Panc1 (cell line): Measurements from ENCODE around the gene SKP1.

Experiments
- POLR2AphosphoS5 ChIP-seq: IDR thresholded peaks from 2 replicates; pipeline ENCODE4 v1.6.1; 2012; ENCODE audit warnings: mild to moderate bottlenecking, low read depth, low read length, moderate library complexity
- SIN3A ChIP-seq: IDR thresholded peaks from 2 replicates; pipeline ENCODE4 v1.6.1; 2012; ENCODE audit warnings: low read depth, mild to moderate bottlenecking, low read length, moderate library complexity, borderline replicate concordance; ENCODE audit not compliant: insufficient read depth
- TCF7L2 ChIP-seq: IDR thresholded peaks from 2 replicates; pipeline ENCODE4 v1.6.1; 2011; ENCODE audit warnings: mild to moderate bottlenecking, low read depth, low read length, inconsistent platforms
- TF ChIP-seq, protein P1 (sequence below): fragments of 450-650 bp; IDR thresholded peaks from 2 replicates; pipeline ENCODE4 v1.5.1; 2017; ENCODE audit warnings: mild to moderate bottlenecking
- TF ChIP-seq, protein P2 (sequence below), 2 experiments: IDR thresholded peaks; 2 replicates each; pipeline ENCODE4 v1.6.1; 2011 to 2012; ENCODE audit warnings: low read depth in 2 of 2, control low read depth in 1 of 2, low read length in 1 of 2, mild to moderate bottlenecking in 1 of 2, moderate library complexity in 1 of 2; ENCODE audit not compliant: insufficient read depth in 1 of 2

DNA sequence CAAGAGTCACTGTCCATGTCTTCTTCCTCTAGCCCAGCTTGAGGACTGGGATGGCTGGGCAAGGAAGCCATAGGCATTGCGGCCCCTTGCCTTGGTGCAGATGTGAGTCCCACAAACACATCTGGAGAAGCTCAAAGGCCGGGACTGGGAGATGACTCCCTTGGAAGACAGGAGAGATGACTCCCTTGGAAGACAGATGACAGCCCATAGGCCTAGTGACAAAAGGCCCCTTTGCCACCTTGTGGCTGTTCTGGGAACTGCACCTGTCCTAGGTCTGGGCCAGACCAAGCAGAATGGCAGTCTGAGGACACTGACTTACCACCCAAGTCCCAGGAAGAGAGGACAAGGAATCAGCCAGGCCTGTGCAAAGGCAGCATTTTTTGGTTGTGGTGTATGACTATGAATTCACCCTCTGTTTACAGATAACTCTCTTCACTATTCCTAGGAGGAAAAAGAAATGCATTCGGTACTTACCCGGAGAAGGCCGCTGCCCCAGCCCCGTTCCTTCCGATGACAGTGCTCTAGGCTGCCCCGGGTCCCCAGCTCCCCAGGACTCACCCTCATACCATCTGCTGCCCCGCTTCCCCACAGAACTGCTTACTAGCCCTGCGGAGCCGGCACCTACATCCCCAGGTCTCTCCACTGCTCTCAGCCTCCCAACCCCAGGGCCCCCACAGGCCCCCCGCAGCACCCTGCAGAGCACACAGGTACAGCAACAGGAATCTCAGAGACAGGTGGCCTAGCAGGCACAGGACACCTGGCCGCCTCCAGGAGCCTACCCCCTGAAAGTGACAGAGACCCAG, 30.8 kb downstream of the SKP1 start:
- TF ChIP-seq, protein P1, sequence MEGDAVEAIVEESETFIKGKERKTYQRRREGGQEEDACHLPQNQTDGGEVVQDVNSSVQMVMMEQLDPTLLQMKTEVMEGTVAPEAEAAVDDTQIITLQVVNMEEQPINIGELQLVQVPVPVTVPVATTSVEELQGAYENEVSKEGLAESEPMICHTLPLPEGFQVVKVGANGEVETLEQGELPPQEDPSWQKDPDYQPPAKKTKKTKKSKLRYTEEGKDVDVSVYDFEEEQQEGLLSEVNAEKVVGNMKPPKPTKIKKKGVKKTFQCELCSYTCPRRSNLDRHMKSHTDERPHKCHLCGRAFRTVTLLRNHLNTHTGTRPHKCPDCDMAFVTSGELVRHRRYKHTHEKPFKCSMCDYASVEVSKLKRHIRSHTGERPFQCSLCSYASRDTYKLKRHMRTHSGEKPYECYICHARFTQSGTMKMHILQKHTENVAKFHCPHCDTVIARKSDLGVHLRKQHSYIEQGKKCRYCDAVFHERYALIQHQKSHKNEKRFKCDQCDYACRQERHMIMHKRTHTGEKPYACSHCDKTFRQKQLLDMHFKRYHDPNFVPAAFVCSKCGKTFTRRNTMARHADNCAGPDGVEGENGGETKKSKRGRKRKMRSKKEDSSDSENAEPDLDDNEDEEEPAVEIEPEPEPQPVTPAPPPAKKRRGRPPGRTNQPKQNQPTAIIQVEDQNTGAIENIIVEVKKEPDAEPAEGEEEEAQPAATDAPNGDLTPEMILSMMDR, result peak; percentile 90
- TF ChIP-seq POLR2AphosphoS5, result no peak
- TF ChIP-seq, protein P2, sequence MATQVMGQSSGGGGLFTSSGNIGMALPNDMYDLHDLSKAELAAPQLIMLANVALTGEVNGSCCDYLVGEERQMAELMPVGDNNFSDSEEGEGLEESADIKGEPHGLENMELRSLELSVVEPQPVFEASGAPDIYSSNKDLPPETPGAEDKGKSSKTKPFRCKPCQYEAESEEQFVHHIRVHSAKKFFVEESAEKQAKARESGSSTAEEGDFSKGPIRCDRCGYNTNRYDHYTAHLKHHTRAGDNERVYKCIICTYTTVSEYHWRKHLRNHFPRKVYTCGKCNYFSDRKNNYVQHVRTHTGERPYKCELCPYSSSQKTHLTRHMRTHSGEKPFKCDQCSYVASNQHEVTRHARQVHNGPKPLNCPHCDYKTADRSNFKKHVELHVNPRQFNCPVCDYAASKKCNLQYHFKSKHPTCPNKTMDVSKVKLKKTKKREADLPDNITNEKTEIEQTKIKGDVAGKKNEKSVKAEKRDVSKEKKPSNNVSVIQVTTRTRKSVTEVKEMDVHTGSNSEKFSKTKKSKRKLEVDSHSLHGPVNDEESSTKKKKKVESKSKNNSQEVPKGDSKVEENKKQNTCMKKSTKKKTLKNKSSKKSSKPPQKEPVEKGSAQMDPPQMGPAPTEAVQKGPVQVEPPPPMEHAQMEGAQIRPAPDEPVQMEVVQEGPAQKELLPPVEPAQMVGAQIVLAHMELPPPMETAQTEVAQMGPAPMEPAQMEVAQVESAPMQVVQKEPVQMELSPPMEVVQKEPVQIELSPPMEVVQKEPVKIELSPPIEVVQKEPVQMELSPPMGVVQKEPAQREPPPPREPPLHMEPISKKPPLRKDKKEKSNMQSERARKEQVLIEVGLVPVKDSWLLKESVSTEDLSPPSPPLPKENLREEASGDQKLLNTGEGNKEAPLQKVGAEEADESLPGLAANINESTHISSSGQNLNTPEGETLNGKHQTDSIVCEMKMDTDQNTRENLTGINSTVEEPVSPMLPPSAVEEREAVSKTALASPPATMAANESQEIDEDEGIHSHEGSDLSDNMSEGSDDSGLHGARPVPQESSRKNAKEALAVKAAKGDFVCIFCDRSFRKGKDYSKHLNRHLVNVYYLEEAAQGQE (IDR thresholded peaks at IDR 0.05; ENCODE audit: insufficient read depth in 1 of 2, low read depth in 2 of 2, low read length in 1 of 2), result no peak
- no peak for TF ChIP-seq TCF7L2
- TF ChIP-seq SIN3A, result no peak
